ENCODE data around the gene LSM3. TPM values are rescaled to one million over a fixed set of nuclear protein-coding genes. Genes with fewer than 3 reads are reported as not detected.

Gene LSM3
- total RNA-seq, 1 donor from 2014 or later, result 9.5 TPM

DNA sequence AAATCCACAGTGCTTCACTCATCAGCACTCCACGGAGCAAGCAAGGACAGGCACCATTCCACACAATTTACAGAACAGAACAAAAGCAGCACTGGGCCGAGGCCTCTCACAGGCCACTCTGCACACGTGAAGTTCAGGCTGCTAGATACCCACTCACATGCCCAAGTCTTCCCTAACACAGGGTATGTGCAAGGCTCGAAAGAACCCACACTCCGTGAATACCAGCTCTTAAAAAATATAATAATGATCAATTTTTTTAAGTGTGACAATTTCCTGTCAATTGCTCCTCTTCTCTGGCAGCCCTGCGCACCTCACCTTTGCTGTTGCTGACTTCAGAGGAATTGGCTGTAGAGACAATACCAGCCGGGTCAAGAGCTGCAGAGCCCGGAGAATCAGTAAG lies 19.2 kb upstream of the LSM3 start:
- Histone ChIP-seq H3K27me3 (ENCODE audit: insufficient read depth, low read length) (no peaks in the 10 kb centered on the region), H2AFZ (ENCODE audit: low read depth, low read length) (no peak overlapping the region), H3K36me3 (ENCODE audit: insufficient read depth, low read length) (peaks cover 64% of the 10 kb centered on the region), H3K79me2 (ENCODE audit: insufficient read depth, low read length) (peaks cover 5% of the 10 kb centered on the region), H3K9me3 (ENCODE audit: insufficient read depth, low read depth, low read length) (peaks cover 2% of the 10 kb centered on the region), H3K4me2 (ENCODE audit: low read length) (no peak overlapping the region), H3K27ac (ENCODE audit: low read depth, low read length) (no peak overlapping the region), H3K9ac (ENCODE audit: low read length) (no peak overlapping the region), H3K4me3 (ENCODE audit: insufficient read depth, low read depth, low read length) (no peak overlapping the region), H4K20me1 (ENCODE audit: insufficient read depth, low read length) (peaks cover 9% of the 10 kb centered on the region), H3K4me1 (ENCODE audit: insufficient read depth, low read length) (no peaks in the 10 kb centered on the region)
- H3K27me3 Mint-ChIP-seq (ENCODE audit: low read depth, unreplicated experiment), result no peaks in the 10 kb centered on the region
- peaks cover 10% of the 10 kb centered on the region for H3K9me3 Mint-ChIP-seq (ENCODE audit: unreplicated experiment)
- H3K4me3 Mint-ChIP-seq (ENCODE audit: unreplicated experiment), result no peak overlapping the region
- TF ChIP-seq, protein P1, sequence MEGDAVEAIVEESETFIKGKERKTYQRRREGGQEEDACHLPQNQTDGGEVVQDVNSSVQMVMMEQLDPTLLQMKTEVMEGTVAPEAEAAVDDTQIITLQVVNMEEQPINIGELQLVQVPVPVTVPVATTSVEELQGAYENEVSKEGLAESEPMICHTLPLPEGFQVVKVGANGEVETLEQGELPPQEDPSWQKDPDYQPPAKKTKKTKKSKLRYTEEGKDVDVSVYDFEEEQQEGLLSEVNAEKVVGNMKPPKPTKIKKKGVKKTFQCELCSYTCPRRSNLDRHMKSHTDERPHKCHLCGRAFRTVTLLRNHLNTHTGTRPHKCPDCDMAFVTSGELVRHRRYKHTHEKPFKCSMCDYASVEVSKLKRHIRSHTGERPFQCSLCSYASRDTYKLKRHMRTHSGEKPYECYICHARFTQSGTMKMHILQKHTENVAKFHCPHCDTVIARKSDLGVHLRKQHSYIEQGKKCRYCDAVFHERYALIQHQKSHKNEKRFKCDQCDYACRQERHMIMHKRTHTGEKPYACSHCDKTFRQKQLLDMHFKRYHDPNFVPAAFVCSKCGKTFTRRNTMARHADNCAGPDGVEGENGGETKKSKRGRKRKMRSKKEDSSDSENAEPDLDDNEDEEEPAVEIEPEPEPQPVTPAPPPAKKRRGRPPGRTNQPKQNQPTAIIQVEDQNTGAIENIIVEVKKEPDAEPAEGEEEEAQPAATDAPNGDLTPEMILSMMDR (IDR thresholded peaks at IDR 0.05; ENCODE audit: insufficient read depth, low read depth, low read length), result no peak
- TF ChIP-seq EZH2 (IDR thresholded peaks at IDR 0.05; ENCODE audit: insufficient read depth, low read length), result no peak
- no peaks in the 10 kb centered on the region for H3K4me1 Mint-ChIP-seq (ENCODE audit: low read depth, unreplicated experiment)
- peaks cover 69% of the 10 kb centered on the region for H3K36me3 Mint-ChIP-seq (ENCODE audit: low read depth, unreplicated experiment)
- FAIRE-seq (no peak), DNase-seq (ENCODE audit: low read depth) (no peak)
- H3K27ac Mint-ChIP-seq (ENCODE audit: unreplicated experiment), result no peak overlapping the region

- Histone ChIP-seq H3K36me3 (ENCODE audit: insufficient read depth, low read length) (peaks cover 71% of the 10 kb centered on the region), H4K20me1 (ENCODE audit: insufficient read depth, low read length) (peaks cover 4% of the 10 kb centered on the region), H3K9me3 (ENCODE audit: insufficient read depth, low read depth, low read length) (peaks cover 2% of the 10 kb centered on the region), H3K4me1 (ENCODE audit: insufficient read depth, low read length) (no peaks in the 10 kb centered on the region), H2AFZ (ENCODE audit: low read depth, low read length) (no peak overlapping the region), H3K79me2 (ENCODE audit: insufficient read depth, low read length) (peaks cover 3% of the 10 kb centered on the region), H3K4me3 (ENCODE audit: insufficient read depth, low read depth, low read length) (no peak overlapping the region), H3K27ac (ENCODE audit: low read depth, low read length) (no peak overlapping the region), H3K27me3 (ENCODE audit: insufficient read depth, low read length) (no peaks in the 10 kb centered on the region), H3K4me2 (ENCODE audit: low read length) (no peak overlapping the region), H3K9ac (ENCODE audit: low read length) (no peak overlapping the region)
- H3K36me3 Mint-ChIP-seq (ENCODE audit: low read depth, unreplicated experiment), result peaks cover 77% of the 10 kb centered on the region
- no peaks in the 10 kb centered on the region for H3K27me3 Mint-ChIP-seq (ENCODE audit: low read depth, unreplicated experiment)
- H3K4me1 Mint-ChIP-seq (ENCODE audit: low read depth, unreplicated experiment), result no peaks in the 10 kb centered on the region
- H3K4me3 Mint-ChIP-seq (ENCODE audit: unreplicated experiment), result no peak overlapping the region
- DNase-seq (ENCODE audit: low read depth) (no peak), FAIRE-seq (no peak)
- peaks cover 10% of the 10 kb centered on the region for H3K9me3 Mint-ChIP-seq (ENCODE audit: unreplicated experiment)
- H3K27ac Mint-ChIP-seq (ENCODE audit: unreplicated experiment), result no peak overlapping the region
- no peak for TF ChIP-seq EZH2 (IDR thresholded peaks at IDR 0.05; ENCODE audit: insufficient read depth, low read length)
- TF ChIP-seq, protein P1 (IDR thresholded peaks at IDR 0.05; ENCODE audit: insufficient read depth, low read depth, low read length), result no peak
These were observed 17.3 kb upstream of the LSM3 start for GRCh38 chr3:14161282-14161681.

- H3K27ac Mint-ChIP-seq (ENCODE audit: unreplicated experiment), result no peak overlapping the region
- H3K9me3 ChIP-seq (ENCODE audit: insufficient read depth, low read depth, low read length), result peaks cover 2% of the 10 kb centered on the region
- H2AFZ ChIP-seq (ENCODE audit: low read depth, low read length), result no peak overlapping the region
- H3K4me1 Mint-ChIP-seq (ENCODE audit: low read depth, unreplicated experiment), result peaks cover 4% of the 10 kb centered on the region
- peaks cover 10% of the 10 kb centered on the region for H3K9me3 Mint-ChIP-seq (ENCODE audit: unreplicated experiment)
- no peak overlapping the region for H3K9ac ChIP-seq (ENCODE audit: low read length)
- H3K4me2 ChIP-seq (ENCODE audit: low read length), result no peak overlapping the region
- peaks cover 5% of the 10 kb centered on the region for H4K20me1 ChIP-seq (ENCODE audit: insufficient read depth, low read length)
- FAIRE-seq (no peak), DNase-seq (ENCODE audit: low read depth) (no peak)
- H3K4me1 ChIP-seq (ENCODE audit: insufficient read depth, low read length), result no peaks in the 10 kb centered on the region
- no peaks in the 10 kb centered on the region for H3K27me3 Mint-ChIP-seq (ENCODE audit: low read depth, unreplicated experiment)
- no peak overlapping the region for H3K27ac ChIP-seq (ENCODE audit: low read depth, low read length)
- TF ChIP-seq, protein P1 (IDR thresholded peaks at IDR 0.05; ENCODE audit: insufficient read depth, low read depth, low read length), result no peak
- TF ChIP-seq EZH2 (IDR thresholded peaks at IDR 0.05; ENCODE audit: insufficient read depth, low read length), result no peak
- H3K4me3 Mint-ChIP-seq (ENCODE audit: unreplicated experiment), result no peak overlapping the region
- H3K36me3 ChIP-seq (ENCODE audit: insufficient read depth, low read length), result peaks cover 66% of the 10 kb centered on the region
- peaks cover 75% of the 10 kb centered on the region for H3K36me3 Mint-ChIP-seq (ENCODE audit: low read depth, unreplicated experiment)
- no peak overlapping the region for H3K4me3 ChIP-seq (ENCODE audit: insufficient read depth, low read depth, low read length)
- peaks cover 3% of the 10 kb centered on the region for H3K79me2 ChIP-seq (ENCODE audit: insufficient read depth, low read length)
- no peaks in the 10 kb centered on the region for H3K27me3 ChIP-seq (ENCODE audit: insufficient read depth, low read length)
These were observed 16.4 kb upstream of the LSM3 start for GRCh38 chr3:14162178-14162577.

Data from astrocyte (in vitro differentiated cells and primary cell).